Measurements from ENCODE around the gene L1CAM.

GRCh38 chrX:153926858-153927671 lies 41.1 kb upstream of the L1CAM start:
- TF ChIP-seq CTCF (conservative IDR thresholded peaks at IDR 0.05; ENCODE audit: low read length), result peak; percentile 42; the same call in 1 of the 2 replicates
- TF ChIP-seq EZH2phosphoT487 (IDR thresholded peaks at IDR 0.05; ENCODE audit: borderline replicate concordance, low read depth, low read length), result no peak
